ENCODE data around the gene ANKRD9.
A peak's percentile ranks its signal among the peaks of the same experiment; 100 is the strongest.
"Not testable (repeated sequence)": the region's sequence is repeated elsewhere in the genome, so short reads cannot be mapped to it uniquely, and the experiment has no call there.

ANKRD9 gene

DNA sequence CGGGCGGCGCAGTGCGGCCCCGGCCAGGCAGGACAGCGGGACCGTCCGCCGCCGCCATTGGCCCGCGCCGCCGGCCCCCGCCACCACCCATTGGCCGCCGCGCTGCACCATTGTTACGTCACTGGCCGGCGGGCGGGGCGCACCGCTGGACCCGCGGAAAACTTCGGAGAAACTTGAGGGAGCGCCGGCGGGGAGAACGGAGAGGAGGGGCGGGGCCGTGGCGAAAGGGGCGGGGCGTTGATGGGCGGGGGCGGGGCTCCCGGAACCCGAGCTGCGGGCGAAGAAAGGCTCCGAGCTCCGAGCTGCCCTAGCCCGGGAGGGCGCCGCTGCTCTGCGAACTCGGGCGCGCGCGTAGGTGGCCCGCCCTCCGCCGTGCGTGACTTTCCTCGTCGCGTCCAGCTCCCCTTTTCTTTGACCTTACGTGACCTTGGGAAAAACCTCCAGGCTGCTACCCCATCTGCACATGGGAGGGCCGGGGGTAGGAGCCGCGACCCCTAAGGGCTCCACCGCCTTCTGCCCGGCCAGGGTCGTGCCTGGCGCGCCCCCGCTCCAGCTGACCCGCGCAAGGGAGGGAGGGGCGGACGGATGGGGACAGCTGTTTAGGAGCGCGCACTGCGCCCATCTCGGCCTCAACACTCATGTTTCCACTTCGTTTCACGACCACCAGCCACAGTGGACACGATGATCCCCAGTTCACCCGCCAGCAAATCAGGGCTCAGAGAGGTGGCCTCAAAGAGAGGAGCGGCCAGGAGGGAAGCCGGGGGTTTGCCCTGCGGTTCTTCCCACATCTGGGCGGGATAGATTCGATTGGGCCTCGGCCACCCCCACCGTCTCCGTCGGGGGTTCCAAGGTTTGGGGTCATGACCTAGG is at the start of gene ANKRD9:
Gene ANKRD9 (minus strand): TSS at position 31 of the 870 bp plus-strand sequence. CDS start 1,887 bp downstream, outside the sequence.
- DNase-seq: peak; percentile 92 to 96 (median 95)

DNA sequence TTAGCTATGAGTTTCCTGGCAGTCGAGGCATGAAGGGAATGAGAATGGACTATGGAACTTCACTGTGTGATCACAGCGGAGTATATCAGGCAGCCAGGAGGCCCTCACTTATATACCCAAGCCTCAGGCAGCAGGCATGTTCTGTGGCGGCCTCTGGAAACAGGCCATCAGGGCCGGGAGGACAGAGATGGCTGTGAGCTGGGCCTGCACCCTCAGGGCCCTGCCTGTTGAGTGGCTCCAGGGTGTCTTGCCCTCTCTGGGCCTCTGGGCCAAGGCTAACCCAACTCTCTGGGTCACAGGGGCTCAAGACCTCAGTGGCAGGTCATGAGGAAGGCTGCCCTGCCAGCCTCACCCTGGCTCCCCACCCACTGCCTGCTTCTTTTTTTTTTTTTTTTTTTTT is 49.0 kb upstream of the ANKRD9 start:
- no peak for DNase-seq

- no peak for DNase-seq
Observed at GRCh38 chr14:102557434-102558226, 48.1 kb upstream of the ANKRD9 start.

- no peak for DNase-seq
Observed at GRCh38 chr14:102556098-102556677, 46.6 kb upstream of the ANKRD9 start.

DNA sequence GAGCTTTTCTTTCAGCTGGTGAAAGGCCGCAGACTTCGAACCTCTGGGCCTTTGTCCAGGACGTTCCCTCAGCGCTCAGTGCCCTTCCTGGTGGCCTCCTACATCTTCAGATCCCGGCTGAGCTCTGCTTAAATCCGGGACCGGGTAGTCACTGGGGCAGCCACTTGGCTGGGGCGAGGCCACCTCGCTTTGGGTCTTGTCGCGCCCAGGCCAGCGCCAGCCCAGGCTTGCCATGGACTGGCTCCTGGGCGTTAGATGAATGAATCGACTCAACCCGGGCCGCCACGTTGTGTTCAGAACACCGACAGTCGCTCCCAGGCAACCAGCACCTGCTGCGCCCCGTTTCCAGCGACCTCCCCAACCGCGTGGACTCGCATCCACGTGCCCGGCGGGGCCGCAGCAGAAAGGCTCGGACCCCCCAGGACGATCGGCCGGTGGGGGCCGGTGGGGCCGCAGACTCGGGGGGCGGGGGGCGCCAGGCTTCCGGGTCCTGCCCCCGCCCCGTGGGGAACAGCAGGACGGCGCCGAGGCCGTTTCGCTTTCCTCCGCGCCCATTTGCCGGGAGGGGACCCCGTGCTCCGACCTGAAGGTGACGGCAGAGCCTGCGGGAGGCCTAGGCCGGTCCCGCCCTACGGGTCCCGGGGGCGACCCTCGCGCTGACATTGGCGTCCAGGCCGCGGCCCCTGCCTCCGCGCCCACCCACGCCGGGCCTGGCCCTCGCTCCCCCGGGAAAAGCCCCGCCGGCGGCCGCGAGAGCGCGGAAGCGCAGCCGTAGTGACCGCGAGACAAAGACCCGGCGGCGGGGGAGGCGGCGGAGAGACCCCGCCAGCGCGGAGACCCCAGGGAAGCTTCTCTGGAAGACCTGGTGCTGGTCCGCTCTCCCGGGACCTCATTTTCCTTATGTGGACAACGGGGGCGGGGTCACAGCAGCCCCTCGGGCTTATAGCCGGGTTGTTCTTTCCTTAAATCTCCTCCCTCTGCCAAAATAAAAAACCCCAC is 45.5 kb upstream of the ANKRD9 start:
- DNase-seq: peak; percentile 37 to 73 (median 65)

DNA sequence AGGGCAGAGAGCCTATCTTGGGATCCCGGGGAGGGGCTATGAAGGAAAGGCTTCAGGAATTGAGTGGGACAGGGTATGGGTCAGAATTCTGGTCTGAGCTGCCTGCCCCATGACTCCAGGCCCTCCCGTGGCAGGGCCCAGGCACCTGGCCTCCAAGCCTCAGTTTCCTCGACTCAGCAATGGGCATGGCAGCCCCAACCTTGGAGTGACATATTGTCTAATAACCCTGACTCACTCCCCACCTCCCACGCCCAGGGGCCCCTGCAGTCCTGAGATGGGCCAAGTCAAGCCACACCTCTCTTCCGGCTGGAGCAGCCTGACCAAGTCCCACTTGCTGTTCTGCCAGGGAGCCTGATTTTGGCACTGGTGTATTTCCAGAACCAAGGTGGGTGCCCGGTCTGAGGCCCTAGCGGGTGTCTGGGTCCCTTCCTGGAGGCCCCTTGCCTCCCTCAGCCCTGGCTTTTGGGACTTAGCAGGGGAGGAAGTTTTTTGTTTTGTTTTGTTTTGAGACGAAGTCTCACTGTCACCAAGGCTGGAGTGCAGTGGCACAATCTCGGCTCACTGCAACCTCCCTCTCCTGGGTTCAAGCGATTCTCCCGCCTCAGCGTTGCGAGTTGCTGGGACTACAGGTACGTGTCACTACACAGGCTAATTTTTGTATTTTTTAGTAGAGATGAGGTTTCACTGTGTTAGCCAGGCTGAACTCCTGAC is 42.6 kb upstream of the ANKRD9 start:
- no peak for DNase-seq

DNA sequence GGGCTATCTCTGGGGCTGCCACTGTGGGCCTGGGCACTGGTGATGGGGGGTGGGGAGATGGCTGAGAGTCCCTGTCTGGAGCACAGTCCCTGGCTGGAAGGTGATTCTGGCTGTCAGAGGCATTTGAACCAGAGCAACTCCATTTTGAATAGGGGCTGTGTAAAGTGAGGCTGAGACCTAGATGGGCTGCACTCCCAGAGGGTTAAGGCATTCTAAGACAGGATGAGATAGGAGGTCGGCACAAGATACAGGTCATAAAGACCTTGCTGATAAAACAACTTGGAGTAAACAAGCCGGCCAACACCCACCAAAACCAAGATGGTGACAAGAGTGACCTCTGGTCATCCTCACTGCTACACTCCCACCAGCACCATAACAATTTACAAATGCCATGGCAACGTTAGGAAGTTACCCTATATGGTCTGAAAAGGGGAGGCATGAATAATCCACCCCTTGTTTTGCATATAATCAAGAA is 41.4 kb upstream of the ANKRD9 start:
- not testable (repeated sequence) for DNase-seq

DNA sequence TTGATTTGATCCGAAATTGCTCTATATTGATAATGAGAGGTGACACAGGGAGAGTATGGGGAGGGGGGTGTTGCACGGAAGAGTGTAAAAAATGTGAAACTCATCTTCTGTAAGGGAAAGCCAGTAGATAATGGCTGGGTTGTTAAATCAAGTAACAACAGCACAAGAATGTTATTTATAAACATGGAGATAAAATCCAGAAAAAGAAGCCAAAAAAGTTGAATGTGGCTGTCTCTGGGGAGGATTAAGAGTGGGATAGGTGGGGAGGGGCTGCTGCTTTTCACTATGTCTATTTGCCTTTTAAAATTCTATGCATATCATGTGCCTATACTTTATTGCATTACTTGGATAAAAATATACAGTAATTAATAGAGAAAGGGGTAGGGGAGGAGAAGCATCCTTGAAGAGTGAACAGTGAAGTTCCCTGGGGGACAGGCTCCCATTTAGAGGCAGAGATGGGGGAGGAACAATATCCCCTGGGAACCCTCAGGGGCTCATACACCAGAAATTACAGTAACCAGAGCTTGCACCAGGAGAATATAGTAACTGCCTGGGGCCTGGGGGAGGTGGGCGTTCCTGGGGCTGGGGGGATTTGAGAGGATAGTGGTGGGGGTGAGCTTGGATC is 39.2 kb upstream of the ANKRD9 start:
- DNase-seq: no peak

GRCh38 chr14:102545461-102546265 is 36.1 kb upstream of the ANKRD9 start:
- DNase-seq: no peak

- DNase-seq: no peak
Observed at GRCh38 chr14:102544747-102545460, 35.3 kb upstream of the ANKRD9 start.

- DNase-seq: peak in 2 of 3 experiments; percentile 14 to 22
Observed at GRCh38 chr14:102544046-102544746, 34.6 kb upstream of the ANKRD9 start.

DNA sequence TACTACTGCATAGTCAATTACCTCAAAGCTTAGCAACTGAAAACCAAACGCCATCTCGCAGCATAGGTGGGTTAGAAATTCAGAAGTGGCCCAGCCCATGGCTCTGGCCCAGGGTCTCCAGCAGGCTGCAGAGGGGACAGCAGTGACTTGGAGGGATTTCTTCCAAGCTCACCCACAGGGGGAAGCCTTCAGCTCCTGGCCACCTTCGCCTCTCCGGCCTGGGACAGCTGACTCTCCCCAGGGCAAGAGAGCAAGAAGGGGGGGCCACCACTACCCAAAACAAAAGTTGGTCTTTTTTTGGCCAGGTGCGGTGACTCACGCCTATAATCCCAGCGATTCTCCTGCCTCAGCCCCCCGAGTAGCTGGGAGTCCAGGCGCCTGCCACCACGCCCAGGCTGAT is 32.2 kb upstream of the ANKRD9 start:
- no peak for DNase-seq

DNA sequence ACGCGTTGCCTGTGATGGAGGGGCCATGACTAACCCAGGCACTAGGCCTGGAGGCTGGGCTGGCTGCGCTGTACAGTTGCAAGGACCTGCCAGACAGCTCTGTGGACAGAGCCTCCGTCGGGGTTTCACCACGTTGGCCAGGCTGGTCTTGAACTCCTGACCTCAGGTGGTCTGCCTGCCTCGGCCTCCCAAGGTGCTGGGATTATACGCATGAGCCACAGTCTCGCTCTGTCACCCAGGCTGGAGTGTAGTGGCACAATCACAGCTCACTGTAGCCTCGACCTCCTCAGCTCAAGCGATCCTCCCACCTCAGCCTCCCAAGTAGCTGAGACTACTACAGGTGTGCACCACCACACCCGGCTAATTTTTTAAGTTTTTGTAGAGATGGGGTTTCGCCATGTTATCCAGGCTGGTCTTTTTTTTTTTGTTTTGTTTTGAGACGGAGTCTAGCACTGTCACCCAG is 31.5 kb upstream of the ANKRD9 start:
- not testable (repeated sequence) for DNase-seq

GRCh38 chr14:102540315-102541028 is 30.9 kb upstream of the ANKRD9 start:
- DNase-seq: peak in 2 of 3 experiments; percentile 78 to 90

DNA sequence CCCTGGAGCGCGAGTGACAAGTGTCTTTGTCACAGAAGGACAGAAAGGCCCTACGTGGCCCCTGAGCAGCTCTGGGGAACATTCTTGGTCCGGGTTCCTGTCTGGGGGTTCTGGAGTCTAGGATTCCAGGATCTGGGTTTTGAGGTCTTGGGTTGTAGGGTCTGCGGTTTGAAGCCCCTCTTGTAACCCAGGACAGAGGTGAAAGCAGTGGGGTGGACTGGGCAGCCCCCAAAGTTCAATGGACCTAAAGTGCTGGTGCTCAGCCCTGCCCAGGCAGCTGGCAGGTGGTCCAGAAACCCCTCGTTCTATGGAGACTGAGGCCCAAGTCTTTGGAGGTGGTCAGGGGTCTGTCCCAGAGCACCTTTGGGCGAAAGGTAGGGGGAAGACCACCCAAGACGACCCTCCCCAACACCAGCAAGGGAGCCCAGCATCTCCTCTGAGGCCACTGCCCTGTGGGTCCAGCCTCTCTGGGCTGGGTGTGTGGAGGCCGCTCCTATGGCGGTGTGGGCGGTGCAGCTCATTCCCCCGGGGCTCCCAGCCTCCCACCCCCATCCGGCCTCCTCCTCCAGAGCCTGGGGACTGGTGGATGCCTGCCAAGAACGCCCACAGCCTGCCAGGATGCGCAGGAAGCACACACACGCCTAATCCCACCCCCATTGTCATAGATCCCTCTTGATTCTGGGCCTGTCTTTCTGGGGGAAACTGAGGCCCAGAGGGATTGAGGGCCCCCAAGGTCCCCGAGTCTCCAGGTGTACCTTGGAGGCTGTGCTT is 30.2 kb upstream of the ANKRD9 start:
- DNase-seq: peak in 2 of 3 experiments; percentile 78 to 90

- DNase-seq: no peak
Observed at GRCh38 chr14:102538602-102539543, 29.3 kb upstream of the ANKRD9 start.
